OCI-LY3 (cell line): Measurements from ENCODE around the gene FOSL1.

Experiments used
- EZH2phosphoT487 ChIP-seq: fragments of 200-600 bp; shearing (Covaris generic); IDR thresholded peaks from 2 replicates; pipeline ENCODE4 v1.6.1; 2018; ENCODE audit warnings: antibody characterized with exemption, mixed run types, low read depth
- TF ChIP-seq, protein P1 (sequence below): fragments of 200-600, 300-600 bp; sonication (generic); IDR thresholded peaks from 2 replicates; pipeline ENCODE4 v1.5.1; 2014; ENCODE audit warnings: antibody characterized with exemption, low read length, low read depth

DNA sequence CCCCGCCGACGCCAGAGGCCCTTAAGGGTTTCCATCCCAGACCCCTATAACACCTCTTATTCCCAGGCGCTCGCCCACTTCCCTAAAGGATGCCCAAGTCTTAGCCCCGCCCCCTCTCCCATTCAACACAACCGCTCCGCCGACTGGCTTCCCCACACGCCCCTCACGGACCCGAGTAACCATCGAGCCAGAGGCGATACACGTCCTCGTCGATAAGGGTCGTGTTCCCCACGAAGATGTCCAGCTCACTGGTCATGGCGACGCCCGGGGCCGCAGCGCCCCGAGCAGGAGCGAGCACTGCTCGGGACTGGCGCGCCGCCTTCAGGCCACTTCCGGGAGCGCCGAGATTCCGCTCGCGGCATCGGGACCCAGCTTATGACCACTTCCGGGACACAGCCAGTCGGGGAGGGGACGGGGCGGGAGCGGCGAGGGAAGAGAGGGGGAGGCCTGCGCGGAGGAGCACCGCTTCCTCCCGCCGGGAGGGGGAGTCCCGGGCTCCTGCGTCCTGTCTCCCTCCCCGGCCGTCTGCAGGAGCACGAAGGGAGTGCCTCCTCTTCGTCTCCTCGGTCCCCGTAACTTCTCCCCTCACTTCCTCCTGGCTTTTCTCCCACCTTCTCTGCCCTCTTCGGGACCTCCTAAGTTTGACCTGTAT lies 11.9 kb downstream of the FOSL1 start, which contains the start of gene FIBP:
- TF ChIP-seq, protein P1, sequence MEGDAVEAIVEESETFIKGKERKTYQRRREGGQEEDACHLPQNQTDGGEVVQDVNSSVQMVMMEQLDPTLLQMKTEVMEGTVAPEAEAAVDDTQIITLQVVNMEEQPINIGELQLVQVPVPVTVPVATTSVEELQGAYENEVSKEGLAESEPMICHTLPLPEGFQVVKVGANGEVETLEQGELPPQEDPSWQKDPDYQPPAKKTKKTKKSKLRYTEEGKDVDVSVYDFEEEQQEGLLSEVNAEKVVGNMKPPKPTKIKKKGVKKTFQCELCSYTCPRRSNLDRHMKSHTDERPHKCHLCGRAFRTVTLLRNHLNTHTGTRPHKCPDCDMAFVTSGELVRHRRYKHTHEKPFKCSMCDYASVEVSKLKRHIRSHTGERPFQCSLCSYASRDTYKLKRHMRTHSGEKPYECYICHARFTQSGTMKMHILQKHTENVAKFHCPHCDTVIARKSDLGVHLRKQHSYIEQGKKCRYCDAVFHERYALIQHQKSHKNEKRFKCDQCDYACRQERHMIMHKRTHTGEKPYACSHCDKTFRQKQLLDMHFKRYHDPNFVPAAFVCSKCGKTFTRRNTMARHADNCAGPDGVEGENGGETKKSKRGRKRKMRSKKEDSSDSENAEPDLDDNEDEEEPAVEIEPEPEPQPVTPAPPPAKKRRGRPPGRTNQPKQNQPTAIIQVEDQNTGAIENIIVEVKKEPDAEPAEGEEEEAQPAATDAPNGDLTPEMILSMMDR: peak; percentile 76
- TF ChIP-seq EZH2phosphoT487: no peak
